Trophoblast cell (in vitro differentiated cells and primary cell): ENCODE data around the gene ZNF397.

ENCODE experiments used
- DNase-seq, 2 donors: peaks; one replicate each; pipeline ENCODE4 v3.0.0-alpha.2; 2016
- H2AFZ ChIP-seq: 2 replicates; pipeline ENCODE4 v1.6.1; 2013; ENCODE audit warnings: low read length, moderate library complexity, mild to moderate bottlenecking; ENCODE audit not compliant: insufficient read depth, poor library complexity
- H2AK5ac ChIP-seq: 2 replicates; pipeline ENCODE4 v1.6.1; 2013; ENCODE audit warnings: mild to moderate bottlenecking, low read length
- H2BK120ac ChIP-seq: 2 replicates; pipeline ENCODE4 v1.6.1; 2013; ENCODE audit warnings: low read length, mild to moderate bottlenecking, moderate library complexity; ENCODE audit not compliant: insufficient read depth, poor library complexity
- H2BK12ac ChIP-seq: 2 replicates; pipeline ENCODE4 v1.6.1; 2013; ENCODE audit warnings: mild to moderate bottlenecking, low read length, moderate library complexity
- H2BK5ac ChIP-seq: 2 replicates; pipeline ENCODE4 v1.6.1; 2013; ENCODE audit warnings: low read length, low read depth, moderate library complexity, mild to moderate bottlenecking; ENCODE audit not compliant: poor library complexity
- H3K14ac ChIP-seq: 2 replicates; pipeline ENCODE4 v1.6.1; 2013; ENCODE audit warnings: mild to moderate bottlenecking, low read length
- H3K18ac ChIP-seq: 2 replicates; pipeline ENCODE4 v1.6.1; 2013; ENCODE audit warnings: mild to moderate bottlenecking, low read length
- H3K23ac ChIP-seq: 2 replicates; pipeline ENCODE4 v1.6.1; 2013; ENCODE audit warnings: low read length
- H3K27ac ChIP-seq: 2 replicates; pipeline ENCODE4 v1.5.1; 2013; ENCODE audit warnings: low read depth, mild to moderate bottlenecking, inconsistent platforms, low read length, moderate library complexity
- H3K27me3 ChIP-seq: 2 replicates; pipeline ENCODE4 v1.6.1; 2013; ENCODE audit warnings: inconsistent platforms, mild to moderate bottlenecking, low read length, moderate library complexity; ENCODE audit not compliant: insufficient read depth
- H3K36me3 ChIP-seq, 2 experiments: 1 replicate in 1 of 2; 2 replicates in 1 of 2; pipeline ENCODE4 v1.6.1; 2013; ENCODE audit warnings: low read length in 2 of 2, mild to moderate bottlenecking in 2 of 2, moderate library complexity in 1 of 2; ENCODE audit not compliant: insufficient read depth in 2 of 2, control insufficient read depth in 1 of 2
- H3K4ac ChIP-seq: 2 replicates; pipeline ENCODE4 v1.6.1; 2013; ENCODE audit warnings: low read depth, mild to moderate bottlenecking, low read length, moderate library complexity
- H3K4me1 ChIP-seq, 2 experiments: 1 replicate in 1 of 2; 2 replicates in 1 of 2; pipeline ENCODE4 v1.6.1; 2013; ENCODE audit warnings: low read length in 2 of 2, mild to moderate bottlenecking in 2 of 2, moderate library complexity in 1 of 2; ENCODE audit not compliant: insufficient read depth in 2 of 2, control insufficient read depth in 1 of 2
- H3K4me2 ChIP-seq: 2 replicates; pipeline ENCODE4 v1.6.1; 2013; ENCODE audit warnings: inconsistent platforms, mild to moderate bottlenecking, low read length, moderate library complexity
- H3K4me3 ChIP-seq: 2 replicates; pipeline ENCODE4 v1.5.1; 2013; ENCODE audit warnings: mild to moderate bottlenecking, low read depth, low read length, inconsistent platforms
- H3K79me1 ChIP-seq: one replicate; pipeline ENCODE4 v1.6.1; 2013; ENCODE audit warnings: low read length
- H3K79me2 ChIP-seq: 2 replicates; pipeline ENCODE4 v1.6.1; 2013; ENCODE audit warnings: low read length, mild to moderate bottlenecking; ENCODE audit not compliant: control insufficient read depth, insufficient read depth, poor library complexity
- H3K9ac ChIP-seq: 2 replicates; pipeline ENCODE4 v1.6.1; 2013; ENCODE audit warnings: mild to moderate bottlenecking, low read length
- H3K9me3 ChIP-seq: 2 replicates; pipeline ENCODE4 v1.6.1; 2013; ENCODE audit warnings: low read depth, mild to moderate bottlenecking, control low read depth, inconsistent platforms, low read length; ENCODE audit not compliant: insufficient read depth
- H4K12ac ChIP-seq: 2 replicates; pipeline ENCODE4 v1.6.1; 2013; ENCODE audit warnings: low read depth, mild to moderate bottlenecking, low read length, moderate library complexity
- H4K8ac ChIP-seq: 2 replicates; pipeline ENCODE4 v1.6.1; 2013; ENCODE audit warnings: low read depth, mild to moderate bottlenecking, low read length, moderate library complexity
- H4K91ac ChIP-seq: one replicate; pipeline ENCODE4 v1.6.1; 2013; ENCODE audit warnings: low read depth, mild to moderate bottlenecking, low read length, moderate library complexity
- WGBS: extraction: QIAGEN DNeasy Blood & Tissue Kit; methylation state at CpG from one replicate; pipeline ENCODE4 v1.1.7; 2013; ENCODE audit warnings: missing lambda C conversion rate; ENCODE audit not compliant: insufficient read length, insufficient coverage; ENCODE audit errors: extremely low coverage; 5-methylcytosine and 5-hydroxymethylcytosine counted together

ZNF397 gene

DNA sequence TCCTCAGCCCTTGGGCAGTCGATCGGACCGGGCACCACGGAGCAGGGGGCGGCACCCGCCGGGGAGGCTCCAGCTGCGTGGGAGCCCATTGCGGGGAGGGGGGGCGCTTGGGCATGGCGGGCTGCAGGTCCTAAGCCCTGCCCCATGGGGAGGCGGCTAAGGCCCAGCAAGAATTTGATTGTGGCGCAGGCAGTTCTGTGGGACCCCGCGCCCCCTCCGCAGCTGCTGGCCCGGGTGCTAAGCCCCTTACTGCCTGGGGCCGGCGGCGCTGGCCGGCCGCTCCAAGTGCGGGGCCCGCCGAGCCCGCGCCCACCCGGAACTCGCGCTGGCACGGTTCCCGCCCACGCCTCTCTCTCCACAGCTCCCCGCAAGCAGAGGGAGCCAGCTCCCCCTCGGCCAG is 30.8 kb downstream of the ZNF397 start:
- H3K79me1 ChIP-seq, result no peaks in the 10 kb centered on the region
- no peak overlapping the region for H3K18ac ChIP-seq
- H3K4me3 ChIP-seq, result no peak overlapping the region
- H3K4me2 ChIP-seq, result no peak overlapping the region
- no peak overlapping the region for H3K14ac ChIP-seq
- no peak overlapping the region for H4K8ac ChIP-seq
- H3K9ac ChIP-seq, result no peak overlapping the region
- no CpG with 5 or more reads among the region's 35 CpGs for WGBS
- peaks cover 4% of the 10 kb centered on the region for H3K9me3 ChIP-seq
- H2BK12ac ChIP-seq, result no peak overlapping the region
- H3K36me3 ChIP-seq, result no peaks in the 10 kb centered on the region
- no peaks in the 10 kb centered on the region for H3K79me2 ChIP-seq
- H3K27me3 ChIP-seq, result no peaks in the 10 kb centered on the region
- H2AFZ ChIP-seq, result no peak overlapping the region
- H4K91ac ChIP-seq, result no peak overlapping the region
- H4K12ac ChIP-seq, result no peak overlapping the region
- H3K4ac ChIP-seq, result no peak overlapping the region
- no peak overlapping the region for H2BK120ac ChIP-seq
- H2AK5ac ChIP-seq, result no peak overlapping the region
- DNase-seq, result no peak
- no peak overlapping the region for H2BK5ac ChIP-seq
- H3K4me1 ChIP-seq, result no peaks in the 10 kb centered on the region
- no peak overlapping the region for H3K23ac ChIP-seq
- H3K27ac ChIP-seq, result no peak overlapping the region

DNA sequence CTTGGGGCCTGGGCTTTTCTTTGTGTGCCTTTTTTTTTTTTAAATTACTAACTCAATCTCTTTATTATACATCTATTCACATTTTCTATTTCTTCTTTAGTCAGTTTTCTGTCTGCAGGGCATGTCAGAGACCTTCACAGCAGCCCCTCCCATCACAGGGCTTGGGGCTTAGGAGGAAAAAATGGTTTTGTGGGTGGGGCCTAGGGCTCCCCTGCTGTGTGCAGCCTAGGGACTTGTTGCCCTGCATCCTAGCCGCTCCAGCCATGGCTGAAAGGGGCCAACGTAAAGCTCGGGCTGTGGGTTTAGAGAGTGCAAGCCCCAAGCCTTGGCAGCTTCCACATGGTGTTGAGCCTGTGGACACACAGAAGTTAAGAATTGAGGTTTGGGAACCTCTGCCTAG is 35.4 kb downstream of the ZNF397 start:
- H3K9me3 ChIP-seq, result peaks cover 4% of the 10 kb centered on the region
- H3K4me1 ChIP-seq, result no peaks in the 10 kb centered on the region

DNA sequence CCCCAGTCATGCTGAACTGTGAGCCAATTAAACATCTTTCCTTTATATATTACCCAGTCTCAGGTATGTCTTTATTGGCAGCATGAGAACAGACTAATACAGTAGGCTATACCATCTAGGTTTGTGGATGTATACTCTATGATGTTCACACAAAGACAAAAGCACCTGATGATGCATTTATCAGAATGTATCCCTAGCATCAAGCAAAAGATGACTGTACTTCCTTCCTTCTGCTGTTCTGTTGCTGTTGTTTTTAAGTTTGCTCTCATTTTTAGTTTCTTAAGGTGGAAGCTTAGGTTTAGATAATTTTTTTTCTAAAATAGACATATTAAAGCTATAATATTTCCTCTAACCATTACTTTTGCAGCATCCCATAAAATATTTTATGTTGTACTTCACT is 36.8 kb downstream of the ZNF397 start:
- Histone ChIP-seq H3K79me1 (no peaks in the 10 kb centered on the region), H3K4me3 (no peak overlapping the region), H4K12ac (no peak overlapping the region), H3K36me3 (no peaks in the 10 kb centered on the region), H3K4me2 (no peak overlapping the region), H3K14ac (no peak overlapping the region), H4K8ac (no peak overlapping the region), H2BK120ac (no peak overlapping the region), H3K27me3 (no peaks in the 10 kb centered on the region), H2BK5ac (no peak overlapping the region), H2AK5ac (no peak overlapping the region), H4K91ac (no peak overlapping the region), H3K9ac (no peak overlapping the region), H2AFZ (no peak overlapping the region), H3K27ac (no peak overlapping the region), H3K23ac (no peak overlapping the region), H3K4ac (no peak overlapping the region), H3K4me1 (no peaks in the 10 kb centered on the region), H3K18ac (no peak overlapping the region), H3K9me3 (peaks cover 2% of the 10 kb centered on the region), H2BK12ac (no peak overlapping the region), H3K79me2 (no peaks in the 10 kb centered on the region)
- DNase-seq, result no peak

More for the DNA sequence above, 35.4 kb downstream of the ZNF397 start:
- Histone ChIP-seq H4K8ac (no peak overlapping the region), H2BK12ac (no peak overlapping the region), H3K36me3 (no peaks in the 10 kb centered on the region), H3K4me3 (no peak overlapping the region), H4K12ac (no peak overlapping the region), H3K9ac (no peak overlapping the region), H3K27ac (no peak overlapping the region), H3K4me2 (no peak overlapping the region), H2AK5ac (no peak overlapping the region), H3K79me1 (no peaks in the 10 kb centered on the region), H2BK5ac (no peak overlapping the region), H3K27me3 (no peaks in the 10 kb centered on the region), H3K14ac (no peak overlapping the region), H4K91ac (no peak overlapping the region), H3K4ac (no peak overlapping the region), H2AFZ (no peak overlapping the region), H2BK120ac (no peak overlapping the region), H3K79me2 (no peaks in the 10 kb centered on the region), H3K23ac (no peak overlapping the region), H3K18ac (no peak overlapping the region)
- DNase-seq, result no peak
- WGBS, result no CpG with 5 or more reads among the region's 3 CpGs

DNA sequence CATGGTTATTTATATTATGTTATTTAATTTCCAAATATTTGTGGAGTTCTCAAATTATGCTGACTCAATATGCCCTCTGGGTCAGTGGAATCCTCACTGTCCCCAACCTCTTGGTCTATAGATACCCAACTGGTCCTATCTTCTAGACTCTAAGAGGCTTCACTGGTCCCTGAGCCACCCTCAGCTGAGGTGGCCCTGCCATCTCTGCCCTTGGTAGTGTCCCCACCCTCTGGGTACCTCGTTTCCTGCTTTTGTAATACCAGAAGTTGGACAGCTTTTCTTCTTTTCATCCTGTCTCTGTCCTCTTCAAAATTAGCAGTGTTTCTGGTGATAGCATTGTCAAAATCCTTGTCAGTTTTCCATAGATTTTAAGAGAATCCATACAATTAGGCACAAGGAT is 37.3 kb downstream of the ZNF397 start:
- Histone ChIP-seq H3K14ac (no peak overlapping the region), H3K9me3 (peaks cover 2% of the 10 kb centered on the region), H3K4me1 (no peaks in the 10 kb centered on the region), H3K23ac (no peak overlapping the region), H3K27me3 (no peaks in the 10 kb centered on the region), H2BK12ac (no peak overlapping the region), H3K79me2 (no peaks in the 10 kb centered on the region), H3K18ac (no peak overlapping the region), H4K8ac (no peak overlapping the region), H3K4me2 (no peak overlapping the region), H3K4me3 (no peak overlapping the region), H3K27ac (no peak overlapping the region), H4K12ac (no peak overlapping the region), H3K4ac (no peak overlapping the region), H3K9ac (no peak overlapping the region), H3K79me1 (no peaks in the 10 kb centered on the region), H3K36me3 (no peaks in the 10 kb centered on the region), H2BK5ac (no peak overlapping the region), H2AFZ (no peak overlapping the region), H4K91ac (no peak overlapping the region), H2BK120ac (no peak overlapping the region), H2AK5ac (no peak overlapping the region)
- WGBS, result no CpG with 5 or more reads among the region's 1 CpG
- DNase-seq, result no peak

- Histone ChIP-seq H3K14ac (no peak overlapping the region), H3K9me3 (peaks cover 9% of the 10 kb centered on the region), H2BK12ac (no peak overlapping the region), H4K8ac (no peak overlapping the region), H2AK5ac (no peak overlapping the region), H2AFZ (no peak overlapping the region), H3K23ac (no peak overlapping the region), H2BK5ac (no peak overlapping the region), H3K4ac (no peak overlapping the region), H3K36me3 (peaks cover 6 to 7% of the 10 kb centered on the region in 2 experiments), H4K91ac (no peak overlapping the region), H2BK120ac (no peak overlapping the region), H3K18ac (no peak overlapping the region), H3K79me2 (no peaks in the 10 kb centered on the region), H3K4me2 (no peak overlapping the region), H3K4me1 (no peaks in the 10 kb centered on the region), H3K79me1 (no peaks in the 10 kb centered on the region), H3K4me3 (no peak overlapping the region), H3K9ac (no peak overlapping the region), H4K12ac (no peak overlapping the region), H3K27ac (no peak overlapping the region), H3K27me3 (no peaks in the 10 kb centered on the region)
- no peak for DNase-seq
These were observed 38.1 kb downstream of the ZNF397 start for GRCh38 chr18:35278969-35279368.
